Measurements from ENCODE around the gene BBS4.

Gene BBS4

GRCh38 chr15:72671525-72671924 is 14.5 kb upstream of the BBS4 start:
- Histone ChIP-seq H3K36me3 (replicated peaks; ENCODE audit: insufficient read depth, low read length) (no peaks in the 10 kb centered on the region), H3K4me1 (ENCODE audit: low read length) (no peaks in the 10 kb centered on the region), H3K79me2 (ENCODE audit: low read length) (no peaks in the 10 kb centered on the region), H4K20me1 (ENCODE audit: insufficient read depth, low read length) (no peaks in the 10 kb centered on the region), H3F3A (ENCODE audit: insufficient read depth, low read length) (no peaks in the 10 kb centered on the region), H3K4me3 (ENCODE audit: low read length) (no peak overlapping the region), H3K27ac (ENCODE audit: low read length) (no peak overlapping the region), H3K9ac (ENCODE audit: low read length) (no peak overlapping the region), H3K9me2 (replicated peaks; ENCODE audit: insufficient read depth, low read length) (no peaks in the 10 kb centered on the region), H3K27me3 (replicated peaks; ENCODE audit: insufficient read depth, low read length) (no peaks in the 10 kb centered on the region), H3K9me3 (replicated peaks; ENCODE audit: insufficient read depth, low read length) (no peaks in the 10 kb centered on the region), H3K4me2 (ENCODE audit: low read depth, low read length) (0 out of 2 replicates have a peak overlapping the region, but pooled peaks have one; percentile 72), H2AFZ (ENCODE audit: low read length) (no peak overlapping the region)
- TF ChIP-seq EZH2 (optimal IDR thresholded peaks at IDR 0.05; ENCODE audit: low read depth, low read length) (no peak), EZH2phosphoT487 (IDR thresholded peaks at IDR 0.05; ENCODE audit: low read length) (no peak), CTCF (IDR thresholded peaks at IDR 0.05; ENCODE audit: low read length) (no peak)
- DNase-seq = no peak

DNA sequence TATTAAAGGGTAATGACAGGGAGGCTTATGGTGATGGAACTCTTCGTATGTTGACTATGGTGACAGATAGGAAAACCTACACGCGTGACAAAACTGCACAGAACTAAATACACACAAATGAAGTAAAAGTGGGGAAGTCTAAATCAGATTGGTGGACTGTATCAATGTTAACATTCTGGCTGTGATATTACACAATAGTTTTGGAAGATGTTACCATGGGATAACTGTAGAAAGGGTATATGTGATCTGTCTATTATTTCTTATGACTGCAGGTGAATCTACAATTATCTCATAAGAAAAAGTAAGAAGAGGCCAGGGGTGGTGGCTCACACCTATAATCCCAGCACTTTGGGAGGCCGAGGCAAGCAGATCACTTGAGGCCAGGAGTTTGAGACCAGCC is 9.2 kb upstream of the BBS4 start:
- Histone ChIP-seq H3K4me3 (ENCODE audit: low read length) (no peak overlapping the region), H3K79me2 (ENCODE audit: low read length) (no peaks in the 10 kb centered on the region), H3K27ac (ENCODE audit: low read length) (no peak overlapping the region), H4K20me1 (ENCODE audit: insufficient read depth, low read length) (no peaks in the 10 kb centered on the region), H2AFZ (ENCODE audit: low read length) (no peak overlapping the region), H3K36me3 (replicated peaks; ENCODE audit: insufficient read depth, low read length) (no peaks in the 10 kb centered on the region), H3K9me3 (replicated peaks; ENCODE audit: insufficient read depth, low read length) (no peaks in the 10 kb centered on the region), H3K4me1 (ENCODE audit: low read length) (no peaks in the 10 kb centered on the region), H3F3A (ENCODE audit: insufficient read depth, low read length) (no peaks in the 10 kb centered on the region), H3K27me3 (replicated peaks; ENCODE audit: insufficient read depth, low read length) (peaks cover 7% of the 10 kb centered on the region; the same call in 1 of the 2 replicates), H3K4me2 (ENCODE audit: low read depth, low read length) (no peak overlapping the region), H3K9me2 (replicated peaks; ENCODE audit: insufficient read depth, low read length) (no peaks in the 10 kb centered on the region), H3K9ac (ENCODE audit: low read length) (no peak overlapping the region)
- DNase-seq = no peak
- no peak for TF ChIP-seq EZH2phosphoT487 (IDR thresholded peaks at IDR 0.05; ENCODE audit: low read length)
- TF ChIP-seq CTCF (IDR thresholded peaks at IDR 0.05; ENCODE audit: low read length) = no peak
- TF ChIP-seq EZH2 (optimal IDR thresholded peaks at IDR 0.05; ENCODE audit: low read depth, low read length) = no peak

GRCh38 chr15:72680931-72681330 is 5.1 kb upstream of the BBS4 start:
- no peak for DNase-seq
- Histone ChIP-seq H3K27ac (ENCODE audit: low read length) (no peak overlapping the region), H2AFZ (ENCODE audit: low read length) (no peak overlapping the region), H3K4me3 (ENCODE audit: low read length) (no peak overlapping the region), H4K20me1 (ENCODE audit: insufficient read depth, low read length) (no peaks in the 10 kb centered on the region), H3K9ac (ENCODE audit: low read length) (no peak overlapping the region), H3K4me1 (ENCODE audit: low read length) (peaks cover 6% of the 10 kb centered on the region; the same call in 1 of the 2 replicates), H3F3A (ENCODE audit: insufficient read depth, low read length) (peaks cover 10% of the 10 kb centered on the region), H3K27me3 (replicated peaks; ENCODE audit: insufficient read depth, low read length) (peaks cover 7% of the 10 kb centered on the region; the same call in 1 of the 2 replicates), H3K4me2 (ENCODE audit: low read depth, low read length) (no peak overlapping the region), H3K36me3 (replicated peaks; ENCODE audit: insufficient read depth, low read length) (no peaks in the 10 kb centered on the region), H3K9me2 (replicated peaks; ENCODE audit: insufficient read depth, low read length) (no peaks in the 10 kb centered on the region), H3K9me3 (replicated peaks; ENCODE audit: insufficient read depth, low read length) (no peaks in the 10 kb centered on the region), H3K79me2 (ENCODE audit: low read length) (no peaks in the 10 kb centered on the region)
- TF ChIP-seq EZH2phosphoT487 (IDR thresholded peaks at IDR 0.05; ENCODE audit: low read length) (no peak), EZH2 (optimal IDR thresholded peaks at IDR 0.05; ENCODE audit: low read depth, low read length) (no peak), CTCF (IDR thresholded peaks at IDR 0.05; ENCODE audit: low read length) (no peak)

Measured in MM.1S (cell line).